Esophagus muscularis mucosa (tissue), 4 donors: ENCODE data around the gene IST1.
"Not testable (repeated sequence)": the region's sequence is repeated elsewhere in the genome, so short reads cannot be mapped to it uniquely, and the experiment has no call there.

Source experiments
- CTCF ChIP-seq, 3 experiments: fragments of 200-600 bp in 2 of 3; fragments of 450-650 bp in 1 of 3; sonication (generic) in 2 of 3; IDR thresholded peaks; one replicate each; pipeline ENCODE4 v1.5.1; 2017 to 2019; ENCODE audit warnings: antibody characterized with exemption in 3 of 3, mild to moderate bottlenecking in 2 of 3, moderate library complexity in 1 of 3
- EP300 ChIP-seq: sonication (generic); formaldehyde crosslinking; IDR thresholded peaks from one replicate; pipeline ENCODE4 v1.6.1; 2017; ENCODE audit warnings: antibody characterized with exemption
- POLR2A ChIP-seq: fragments of 450-650 bp; IDR thresholded peaks from one replicate; pipeline ENCODE4 v1.6.1; 2017; ENCODE audit warnings: antibody characterized with exemption, moderate library complexity, mild to moderate bottlenecking, low read depth
- POLR2AphosphoS5 ChIP-seq, 2 donors: sonication (generic); formaldehyde crosslinking; IDR thresholded peaks; one replicate each; pipeline ENCODE4 v1.6.1; 2017; ENCODE audit warnings: antibody characterized with exemption in 2 of 2

GRCh38 chr16:71905765-71906164, 10.4 kb downstream of the IST1 start:
- TF ChIP-seq POLR2A; CTCF (IDR thresholded peaks at IDR 0.05); EP300; POLR2AphosphoS5 (IDR thresholded peaks at IDR 0.05): not testable (repeated sequence)
